ENCODE results near the gene TOMM20.
A peak's percentile ranks its signal among the peaks of the same experiment; 100 is the strongest.
"Not testable (repeated sequence)": the region's sequence is repeated elsewhere in the genome, so short reads cannot be mapped to it uniquely, and the experiment has no call there.

Gene TOMM20

DNA sequence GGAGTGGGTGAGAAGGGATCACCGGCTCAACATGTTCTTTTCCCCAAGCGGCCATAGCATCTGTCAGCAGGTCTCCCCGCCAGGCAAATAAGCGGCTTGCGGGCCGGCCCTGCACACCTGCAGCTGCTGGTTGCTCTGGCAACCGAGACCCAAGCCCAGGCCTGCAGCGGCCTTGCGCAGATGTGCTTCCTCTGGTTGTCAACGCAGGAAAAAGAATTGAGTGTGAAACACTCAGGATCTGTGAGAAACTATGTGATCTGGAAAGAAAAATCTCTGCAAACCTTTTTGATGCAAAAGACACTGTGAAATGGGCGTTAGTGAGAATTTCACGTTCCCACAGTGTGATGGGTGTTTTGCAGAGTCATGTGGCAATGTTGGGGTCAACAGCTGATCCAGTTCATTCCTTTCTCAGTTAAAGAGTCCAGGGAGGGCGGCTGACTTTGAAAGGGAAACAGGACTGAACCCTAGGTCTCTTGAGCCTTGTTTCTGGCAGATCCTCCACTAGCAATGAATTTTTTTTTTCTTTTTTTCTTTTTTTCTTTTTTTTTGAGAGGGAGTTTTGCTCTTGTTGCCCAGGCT lies 28.4 kb downstream of the TOMM20 start:
- no peak for DNase-seq

DNA sequence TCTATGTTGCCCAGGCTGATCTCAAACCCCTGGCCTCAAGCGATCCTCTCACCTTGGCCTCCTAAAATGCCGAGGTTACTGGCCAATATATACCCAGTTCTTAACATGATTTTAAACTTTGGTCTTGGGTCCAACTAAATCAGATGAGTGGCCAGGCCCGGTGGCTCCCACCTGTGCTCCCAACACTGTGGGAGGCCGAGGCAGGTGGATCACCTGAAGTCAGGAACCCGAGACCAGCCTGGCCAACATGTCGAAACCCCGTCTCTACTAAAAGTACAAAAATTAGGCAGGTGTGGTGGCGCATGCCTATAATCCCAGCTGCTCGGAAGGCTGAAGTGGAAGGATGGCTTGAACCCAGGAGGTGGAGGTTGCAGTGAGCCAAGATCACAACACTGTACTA lies 29.6 kb downstream of the TOMM20 start:
- DNase-seq = no peak

DNA sequence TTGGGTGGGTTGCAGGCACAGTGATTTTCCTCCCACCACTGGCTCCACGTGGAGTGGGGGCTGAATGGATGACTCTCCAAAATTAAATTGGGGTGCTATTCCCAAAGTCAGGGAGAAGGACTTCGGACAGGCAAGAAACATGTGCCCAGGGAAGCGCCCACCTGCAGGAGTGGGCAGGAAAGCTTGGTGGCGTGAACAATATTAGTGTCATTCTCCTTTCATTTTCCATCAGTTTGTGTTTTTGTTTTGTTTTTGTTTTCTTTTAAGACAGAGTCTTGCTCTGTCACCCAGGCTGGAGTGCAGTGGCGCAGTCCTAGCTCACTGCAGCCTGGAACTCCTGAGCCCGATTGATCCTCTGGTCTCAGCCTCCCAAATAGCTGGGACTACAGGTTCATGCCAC lies 30.1 kb downstream of the TOMM20 start:
- no peak for DNase-seq

DNA sequence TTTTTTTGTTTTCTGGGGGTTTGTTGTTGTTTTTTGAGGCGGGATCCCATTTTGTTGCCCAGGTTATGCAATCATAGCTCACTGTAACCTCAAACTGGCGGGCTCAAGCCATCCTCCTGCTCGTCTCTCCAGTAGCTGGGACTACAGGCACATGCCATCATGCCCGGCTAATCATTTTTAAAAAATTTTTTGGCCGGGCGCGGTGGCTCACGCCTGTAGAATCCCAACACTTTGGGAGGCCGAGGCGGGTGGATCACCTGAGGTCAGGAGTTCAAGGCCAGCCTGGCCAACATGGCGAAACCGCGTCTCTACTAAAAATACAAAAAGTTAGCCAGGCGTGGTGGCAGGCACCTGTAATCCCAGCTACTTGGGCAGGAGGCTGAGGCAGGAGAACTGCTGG lies 31.1 kb downstream of the TOMM20 start:
- not testable (repeated sequence) for DNase-seq

DNA sequence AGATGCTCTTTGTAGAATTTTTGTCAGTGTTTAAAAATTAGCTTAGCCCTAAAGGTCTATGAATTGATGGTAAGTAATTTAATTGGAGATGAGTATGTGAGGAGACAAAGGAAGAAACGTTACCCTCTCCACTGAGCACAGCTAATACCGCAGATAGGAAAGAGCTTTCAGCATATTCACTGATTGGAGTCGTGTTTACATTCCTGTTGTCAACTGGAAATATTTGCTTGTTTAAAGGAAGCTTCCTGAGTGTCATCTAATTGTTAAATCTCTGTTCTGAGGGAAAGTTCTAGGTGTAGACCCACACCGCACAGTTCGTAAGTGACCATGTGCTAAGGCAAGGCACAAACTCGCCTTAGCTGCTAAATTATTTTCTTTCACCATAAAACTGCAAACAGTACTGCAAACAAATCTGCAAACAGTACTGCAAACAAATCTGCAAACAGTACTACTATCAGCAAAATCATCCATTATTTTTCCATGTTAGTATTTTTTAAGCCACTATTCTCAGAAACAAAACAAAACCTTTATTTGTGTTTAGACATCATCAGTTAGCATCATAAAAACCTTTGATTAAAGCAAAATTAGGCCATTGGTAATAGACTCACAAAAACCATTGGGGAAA lies 32.6 kb downstream of the TOMM20 start:
- no peak for DNase-seq

DNA sequence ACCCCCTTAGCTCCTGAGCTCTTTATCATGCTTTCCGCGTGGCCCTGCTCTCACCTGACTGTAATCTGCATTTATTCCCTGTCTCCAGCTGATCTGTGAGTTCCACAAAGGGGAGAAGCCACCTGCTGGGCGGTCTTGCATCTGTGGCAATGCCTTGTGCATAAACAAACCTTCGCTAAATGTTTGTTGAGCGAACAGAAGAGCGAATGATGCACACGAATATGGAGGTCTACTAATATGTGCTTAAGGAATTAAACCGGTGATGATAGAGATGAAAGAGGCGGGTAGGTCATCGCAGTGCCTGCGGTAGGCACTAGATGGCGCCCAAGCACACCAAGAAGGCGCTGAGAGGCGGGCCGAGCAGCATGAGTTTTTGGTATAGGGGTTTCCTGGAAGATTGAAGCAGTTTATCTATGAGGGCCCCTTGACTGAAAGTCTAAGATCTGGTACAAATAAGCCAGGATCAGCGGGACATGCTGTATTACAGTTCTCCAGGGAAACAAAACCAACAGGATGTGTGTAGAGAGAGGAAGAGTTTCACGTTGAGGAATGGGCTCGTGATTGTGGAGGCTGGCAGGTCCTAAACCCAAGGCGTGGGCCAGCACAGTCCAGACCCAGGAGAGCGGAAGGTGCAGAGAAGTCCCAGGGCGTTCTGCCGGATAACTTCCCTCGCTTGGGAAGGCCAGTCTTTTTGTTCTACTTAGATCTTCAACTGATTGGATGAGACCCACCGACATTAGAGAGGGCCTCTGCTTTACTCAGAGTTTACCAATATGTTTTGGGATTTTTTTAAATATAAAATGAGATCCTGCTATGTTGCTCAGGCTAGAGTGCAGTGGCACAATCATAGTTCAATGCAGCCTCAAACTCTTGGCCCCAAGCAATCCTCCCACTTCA lies 34.7 kb downstream of the TOMM20 start:
- DNase-seq = peak; percentile 63

DNA sequence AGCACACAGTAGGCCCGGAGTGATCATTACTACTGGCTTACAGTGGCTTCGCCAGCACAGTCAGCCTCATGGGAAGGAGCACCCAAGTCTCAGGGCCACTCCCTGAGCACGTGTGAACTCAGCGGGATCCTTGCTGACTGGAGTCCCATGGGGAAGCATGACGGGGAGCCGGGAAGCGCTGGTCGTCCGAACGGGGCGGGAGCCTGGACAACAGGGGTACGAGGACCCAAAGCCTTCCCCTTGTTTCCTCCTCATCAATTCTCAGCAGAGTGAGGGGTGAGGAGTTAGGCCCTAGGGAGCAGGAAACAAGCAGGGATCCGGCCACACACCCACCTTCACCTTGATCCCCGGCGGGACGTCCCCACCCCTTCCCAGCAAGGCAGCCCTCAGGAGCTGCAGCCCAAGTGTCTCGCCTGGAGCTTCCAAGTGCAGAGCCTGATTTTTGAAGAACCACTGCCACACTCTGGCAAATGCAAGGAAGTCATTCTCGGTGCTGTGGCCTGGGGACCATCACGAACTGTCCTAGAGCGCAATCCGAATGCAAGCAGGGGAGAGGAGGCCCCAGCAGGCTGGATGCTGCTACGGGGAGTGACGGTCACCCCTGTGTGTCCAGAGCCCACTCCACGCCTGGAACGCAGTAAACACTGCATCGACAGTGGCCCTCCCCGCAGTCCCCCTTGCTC lies 35.5 kb downstream of the TOMM20 start:
- DNase-seq = peak; percentile 18

DNA sequence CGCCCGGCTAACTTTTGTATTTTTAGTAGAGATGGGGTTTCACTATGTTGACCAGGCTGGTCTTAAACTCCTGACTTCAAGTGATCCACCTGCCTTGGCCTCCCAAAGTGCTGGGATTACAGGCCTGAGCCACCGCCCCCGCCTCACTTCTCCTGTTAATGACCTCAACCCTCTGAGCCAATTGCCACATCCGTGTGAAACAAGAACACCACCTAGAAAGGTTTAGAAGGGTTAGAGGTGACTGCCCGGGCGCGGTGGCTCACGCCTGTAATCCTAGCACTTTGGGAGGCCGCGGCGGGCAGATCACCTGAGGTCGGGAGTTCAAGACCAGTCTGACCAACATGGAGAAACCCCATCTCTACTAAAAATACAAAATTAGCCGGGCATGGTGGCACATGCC lies 36.2 kb downstream of the TOMM20 start:
- DNase-seq = not testable (repeated sequence)

DNA sequence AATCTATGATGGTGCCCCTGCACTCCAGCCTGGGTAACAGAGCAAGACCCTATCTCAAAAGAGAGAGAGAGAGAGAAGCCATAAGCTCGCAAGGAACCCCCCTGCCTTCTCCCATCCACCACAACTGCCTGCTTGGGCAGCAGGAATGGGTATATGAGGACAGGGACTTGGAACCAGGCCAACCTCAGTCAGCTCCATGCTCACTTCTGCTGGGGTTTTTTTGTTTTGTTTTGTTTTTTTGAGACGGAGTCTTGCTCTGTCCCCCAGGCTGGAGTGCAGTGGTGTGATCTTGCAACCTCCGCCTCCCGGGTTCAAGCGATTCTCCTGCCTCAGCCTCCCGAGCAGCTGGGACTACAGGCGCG lies 36.6 kb downstream of the TOMM20 start:
- not testable (repeated sequence) for DNase-seq

DNA sequence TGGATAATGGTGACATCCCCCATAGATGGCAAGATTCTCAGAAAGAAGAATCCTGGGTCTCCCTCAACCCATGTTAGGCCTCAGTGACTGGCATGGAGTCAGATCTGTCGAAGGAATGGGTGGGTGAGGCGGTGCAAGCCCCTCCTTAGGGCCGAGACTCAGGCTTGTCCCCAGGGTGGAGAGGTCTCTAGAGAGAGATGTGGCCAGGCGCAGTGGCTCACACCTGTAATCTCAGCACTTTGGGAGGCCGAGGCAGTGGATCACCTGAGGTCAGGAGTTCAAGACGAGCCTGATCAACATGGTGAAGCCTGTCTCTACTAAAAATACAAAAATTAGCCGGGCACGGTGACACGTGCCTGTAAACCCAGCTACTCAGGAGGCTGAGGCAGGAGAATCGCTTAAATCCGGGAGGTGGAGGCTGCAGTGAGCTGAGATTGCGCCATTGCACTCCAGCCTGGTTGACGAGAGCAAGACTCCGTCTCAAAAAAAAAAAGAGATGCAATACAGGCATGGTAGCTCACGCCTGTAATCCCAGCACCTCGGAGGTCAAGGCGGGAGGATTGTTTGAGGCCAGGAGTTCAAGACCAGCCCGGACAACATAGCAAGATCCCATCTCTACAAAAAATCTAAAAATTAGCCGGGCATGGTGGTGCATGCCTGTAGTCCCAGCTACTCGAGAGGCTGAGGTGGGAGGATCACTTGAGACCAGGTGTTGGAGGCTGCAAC lies 37.2 kb downstream of the TOMM20 start:
- not testable (repeated sequence) for DNase-seq

DNA sequence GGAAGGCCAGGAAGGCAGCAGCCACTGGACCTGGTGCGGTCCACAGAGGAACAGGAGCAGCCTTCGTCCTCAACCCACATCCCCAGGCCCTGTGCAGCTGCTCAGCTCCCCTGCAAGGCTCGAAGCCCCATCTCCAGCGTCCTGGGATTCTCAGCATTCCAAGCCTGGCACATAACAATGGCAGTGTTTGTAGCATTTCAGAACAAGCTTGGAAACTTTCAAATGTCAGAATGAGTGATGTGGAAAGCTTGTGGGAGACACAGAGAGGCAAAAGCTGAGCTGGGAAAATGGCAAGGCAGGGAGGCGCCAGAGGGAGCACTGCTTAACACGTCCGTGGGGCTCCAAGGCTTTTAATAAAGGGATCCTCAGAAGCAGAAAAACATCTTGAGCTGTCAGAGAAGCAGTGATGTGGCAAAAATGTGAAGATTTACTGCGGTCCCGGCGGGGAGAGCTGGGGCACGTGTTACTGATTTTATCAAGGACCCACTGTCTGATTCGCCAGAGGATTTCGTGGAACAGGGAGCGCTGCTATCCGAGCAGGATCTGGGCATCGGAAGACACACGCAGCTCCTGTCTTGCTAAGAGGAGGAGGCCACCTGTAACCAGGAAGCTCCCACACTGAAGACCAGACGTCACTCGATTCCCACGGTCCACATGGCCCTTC lies 38.1 kb downstream of the TOMM20 start:
- DNase-seq = no peak

DNA sequence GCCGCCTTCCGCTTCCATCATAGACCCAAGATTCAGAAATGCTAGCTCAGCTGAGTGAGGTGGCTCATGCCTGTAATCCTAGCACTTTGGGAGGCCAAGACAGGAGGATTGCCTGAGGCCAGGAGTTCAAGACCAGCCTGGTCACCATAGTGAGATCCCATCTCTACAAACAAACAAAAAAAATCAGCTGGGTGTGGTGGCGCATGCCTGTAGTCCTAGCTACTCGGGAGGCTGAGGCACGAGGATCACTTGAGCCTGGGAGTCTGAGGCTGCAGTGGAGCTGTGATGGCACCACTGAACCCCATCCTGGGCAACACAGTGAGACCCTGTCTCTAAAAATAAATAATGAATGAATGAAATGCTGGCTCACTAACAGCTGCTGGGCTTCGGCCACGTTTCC lies 39.7 kb downstream of the TOMM20 start:
- no peak for DNase-seq

DNA sequence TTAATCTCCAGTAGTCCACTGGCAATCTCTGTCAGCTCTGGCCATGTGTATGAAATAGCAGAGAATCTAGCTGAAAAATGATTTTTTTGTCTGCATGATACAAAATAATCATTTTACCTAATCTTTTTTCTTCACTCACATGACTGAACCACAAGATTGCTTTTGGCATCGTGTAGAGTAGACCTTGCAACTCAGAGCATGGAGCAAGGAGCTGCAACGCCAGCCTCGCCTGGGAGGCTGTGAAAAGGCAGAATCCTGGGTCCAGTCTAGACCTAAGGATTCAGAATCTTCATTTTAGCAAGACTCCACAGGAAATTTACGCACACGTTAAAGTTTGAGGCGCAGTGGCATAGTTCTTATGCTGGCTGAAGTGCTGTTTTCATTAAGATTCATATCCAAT lies 40.2 kb downstream of the TOMM20 start:
- no peak for DNase-seq

DNA sequence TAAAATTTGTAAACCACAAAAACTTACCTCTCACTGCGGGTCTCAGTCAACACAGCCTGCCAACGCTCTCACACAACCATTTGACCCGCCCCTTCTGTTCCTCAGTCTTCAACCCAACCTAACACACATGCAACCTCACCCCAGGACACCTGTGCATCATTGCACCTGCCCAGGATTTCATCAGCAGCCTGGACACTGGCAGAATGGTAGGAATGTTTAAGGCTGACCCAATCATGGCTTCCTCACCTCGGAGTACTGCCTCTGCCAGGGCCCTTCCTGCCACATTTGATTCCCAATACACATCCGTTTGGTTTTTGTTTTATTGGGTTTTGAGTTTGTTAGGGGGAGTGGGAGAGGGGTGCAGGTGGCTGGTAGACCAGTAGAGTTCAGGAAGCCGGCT lies 40.7 kb downstream of the TOMM20 start:
- DNase-seq = no peak

DNA sequence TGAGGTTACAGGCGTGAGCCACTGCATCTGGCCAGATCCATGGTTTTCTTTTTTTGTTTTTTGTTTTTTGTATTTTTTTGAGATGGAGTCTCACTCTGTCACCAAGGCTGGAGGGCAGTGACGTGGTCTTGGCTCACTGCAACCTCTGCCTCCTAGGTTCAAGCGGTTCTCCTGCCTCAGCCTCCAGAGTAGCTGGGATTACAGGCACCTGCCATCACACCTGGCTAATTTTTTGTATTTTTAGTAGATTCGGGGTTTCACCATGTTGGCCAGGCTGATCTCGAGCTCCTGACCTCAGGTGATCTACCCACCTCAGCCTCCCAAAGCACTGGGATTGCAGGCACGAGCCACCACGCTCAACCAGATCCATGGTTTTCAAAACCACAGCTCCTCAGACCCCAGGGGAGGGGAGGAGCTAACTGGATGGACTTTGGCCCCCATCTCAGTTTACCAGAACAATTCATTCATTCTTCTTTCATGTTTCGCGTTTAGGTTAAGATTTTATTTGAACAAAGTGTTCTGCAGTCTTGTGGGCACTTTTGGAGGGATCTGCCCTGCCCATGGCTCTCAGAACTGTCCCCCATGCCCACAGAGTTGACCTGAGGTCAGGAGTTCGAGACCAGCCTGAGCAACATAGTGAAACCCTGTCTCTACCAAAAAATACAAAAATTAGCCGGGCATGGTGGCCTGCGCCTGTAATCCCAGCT lies 43.1 kb downstream of the TOMM20 start:
- not testable (repeated sequence) for DNase-seq

DNA sequence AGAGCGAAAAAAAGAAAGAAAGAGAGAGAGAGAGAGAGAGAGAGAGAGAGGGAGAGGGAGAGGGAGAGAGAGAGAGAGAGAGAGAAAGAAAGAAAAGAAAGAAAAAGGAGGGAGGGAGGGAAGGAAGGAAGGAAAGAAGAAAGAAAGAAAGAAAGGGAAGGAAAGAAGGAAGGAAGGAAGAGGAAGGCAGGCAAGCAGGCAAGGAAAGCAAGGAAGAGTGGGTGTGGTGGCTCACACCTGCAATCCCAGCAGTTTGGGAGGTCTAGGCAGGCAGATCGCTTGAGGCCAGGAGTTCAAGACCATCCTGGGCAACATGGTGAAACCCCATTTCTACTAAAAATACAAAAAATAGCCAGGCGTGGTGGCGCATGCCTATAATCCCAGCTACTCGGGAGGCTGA lies 47.8 kb downstream of the TOMM20 start:
- not testable (repeated sequence) for DNase-seq

DNA sequence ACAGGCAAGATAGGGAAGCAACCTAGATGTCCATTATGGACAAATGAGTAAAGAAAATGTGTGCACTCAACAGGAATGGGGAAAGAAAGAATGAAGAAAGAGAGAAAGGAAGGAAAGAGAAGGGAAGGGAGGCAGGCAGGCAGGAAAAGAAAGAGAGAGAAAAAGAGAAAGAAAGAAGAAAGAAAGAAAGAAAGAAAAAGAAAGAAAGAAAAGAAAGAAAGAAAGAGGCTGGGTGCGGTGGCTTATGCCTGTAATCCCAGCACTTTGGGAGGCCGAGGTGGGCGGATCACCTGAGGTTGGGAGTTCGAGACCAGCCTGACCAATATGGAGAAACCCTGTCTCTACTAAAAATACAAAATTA lies 48.4 kb downstream of the TOMM20 start:
- DNase-seq = not testable (repeated sequence)

DNA sequence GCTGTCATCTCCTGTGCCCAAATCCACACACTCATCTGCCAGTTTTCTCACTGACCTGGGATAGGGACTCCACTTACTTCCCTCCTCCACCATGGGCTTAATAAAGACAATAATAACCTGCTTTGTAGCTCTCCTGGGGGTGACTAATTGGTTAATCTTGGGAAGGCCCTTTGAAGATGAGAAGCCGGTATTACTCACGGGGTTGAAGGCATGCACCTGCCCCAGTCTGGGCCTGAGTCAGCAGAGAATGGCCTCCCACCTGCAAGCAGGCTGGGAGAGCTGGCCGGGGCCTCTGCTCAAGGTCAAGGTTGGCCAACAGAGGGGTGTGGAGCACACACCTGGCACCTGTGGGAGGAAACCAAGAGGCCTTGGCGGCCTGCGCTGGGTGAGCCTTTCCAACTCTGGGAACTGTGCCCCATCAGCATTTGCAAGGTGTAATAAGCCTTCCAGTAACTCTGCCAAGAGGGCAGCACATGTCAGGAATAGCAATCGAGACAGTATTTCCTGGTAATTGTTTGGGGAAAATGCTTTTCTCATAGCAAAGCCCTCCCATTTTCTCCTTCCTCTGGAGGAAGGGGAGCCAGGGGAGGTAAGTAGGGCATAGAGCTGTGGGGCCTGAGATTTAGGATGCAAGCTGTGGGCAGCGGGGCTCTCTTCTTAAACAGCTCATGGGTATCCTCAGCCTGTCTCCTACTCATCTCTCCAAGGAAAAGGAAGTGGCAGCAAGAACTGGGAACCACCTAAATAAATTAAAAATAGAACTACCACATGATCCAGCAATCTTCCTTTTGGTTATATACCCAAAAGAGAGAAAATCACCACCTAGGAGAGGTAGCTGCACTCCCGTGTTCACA lies 49.0 kb downstream of the TOMM20 start:
- DNase-seq = peak; percentile 62

DNA sequence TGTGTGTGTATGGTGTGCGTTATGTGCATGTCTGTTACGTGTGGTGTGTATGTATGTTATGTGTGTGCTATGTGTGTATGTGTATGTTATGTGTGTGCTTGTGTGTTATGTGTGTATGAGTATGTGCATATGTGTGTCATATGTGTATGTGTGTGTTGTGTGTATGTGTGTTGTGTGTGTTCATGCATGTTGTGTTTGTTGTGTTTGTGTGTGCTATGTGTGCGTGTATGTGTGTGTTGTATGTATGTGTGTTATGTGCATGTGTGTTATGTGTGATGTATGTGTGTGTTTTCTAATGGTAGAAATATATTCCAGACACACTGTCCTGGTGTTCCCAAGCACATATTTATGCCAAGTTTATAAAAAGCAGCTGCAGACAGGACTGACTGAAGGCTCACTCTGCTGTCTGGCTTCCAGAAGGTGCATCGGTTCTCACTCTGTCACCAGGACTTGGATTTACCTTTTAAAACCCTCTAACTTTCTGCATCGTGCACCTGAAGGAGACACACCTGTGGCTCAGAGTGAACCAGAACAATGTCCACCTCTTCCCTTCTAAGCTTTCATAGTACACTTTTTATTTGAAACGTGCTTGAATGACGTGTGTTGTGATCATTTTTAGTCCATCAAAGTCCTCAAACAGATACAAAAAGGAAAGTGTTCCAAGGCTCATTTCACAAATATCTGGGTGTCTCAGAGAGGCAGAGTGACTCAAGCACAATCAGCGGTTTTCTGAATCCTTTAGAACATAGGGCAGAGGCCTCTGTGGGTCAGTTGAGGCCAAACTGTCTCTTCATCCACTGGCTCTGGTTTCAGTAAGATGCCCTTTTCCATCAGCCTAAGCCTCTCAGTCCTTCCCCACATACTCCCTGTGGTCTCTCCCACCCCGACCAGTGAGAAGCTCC lies 49.9 kb downstream of the TOMM20 start:
- DNase-seq = no peak

All from COR-L47 (cell line).